SW 1271 (cell line): ENCODE data around the gene CD302.
"Not testable (repeated sequence)": the region's sequence is repeated elsewhere in the genome, so short reads cannot be mapped to it uniquely, and the experiment has no call there.

ENCODE experiments used
- DNase-seq, 2 experiments: peaks; one replicate each; lab custom pipeline; 2025; lab: John Stamatoyannopoulos, UW

Gene CD302, protein sequence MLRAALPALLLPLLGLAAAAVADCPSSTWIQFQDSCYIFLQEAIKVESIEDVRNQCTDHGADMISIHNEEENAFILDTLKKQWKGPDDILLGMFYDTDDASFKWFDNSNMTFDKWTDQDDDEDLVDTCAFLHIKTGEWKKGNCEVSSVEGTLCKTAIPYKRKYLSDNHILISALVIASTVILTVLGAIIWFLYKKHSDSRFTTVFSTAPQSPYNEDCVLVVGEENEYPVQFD

GRCh38 chr2:159797543-159798375, at the start of gene CD302:
Gene CD302 (minus strand): TSS chr2:159798208. CDS start chr2:159798198, 10 bp downstream.
- no peak for DNase-seq

DNA sequence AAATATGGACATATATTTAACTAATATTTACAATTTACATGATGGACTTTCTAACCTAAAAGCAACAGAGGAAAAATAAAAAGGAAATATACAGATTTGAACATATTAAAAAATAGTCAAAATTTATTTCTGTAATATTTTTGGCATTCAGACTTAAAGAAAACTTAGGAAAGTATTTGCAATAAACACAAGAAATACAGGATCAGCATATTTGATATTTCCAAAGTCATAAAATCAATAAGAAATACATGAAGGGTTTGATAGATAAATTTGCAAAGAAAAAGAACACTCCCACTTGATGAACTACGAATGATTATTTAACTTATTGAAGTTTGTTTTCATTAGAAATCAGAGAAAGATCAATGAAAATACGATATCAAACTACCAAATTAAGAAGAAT, 48.6 kb upstream of the CD302 start:
- no peak for DNase-seq

DNA sequence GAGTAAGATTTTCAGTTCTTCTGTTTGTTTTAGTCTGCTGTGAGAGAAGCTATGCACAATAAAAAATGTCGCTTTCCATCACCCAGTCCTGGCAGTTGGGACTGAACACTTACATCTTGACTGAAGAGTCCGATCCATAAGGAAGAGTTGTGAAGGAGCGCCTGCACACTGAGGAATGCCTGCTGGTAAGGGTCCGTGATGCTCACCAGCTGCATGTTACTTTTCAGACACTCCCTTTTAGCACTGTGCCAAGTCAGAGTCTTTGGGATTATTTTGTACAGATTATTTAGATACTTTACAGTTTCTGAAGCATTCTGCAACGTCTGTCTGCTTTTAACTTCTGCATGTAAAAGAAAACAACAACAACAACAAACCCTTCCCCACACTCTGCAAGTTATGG, 42.6 kb upstream of the CD302 start:
- DNase-seq = no peak

- DNase-seq = no peak
Measured at GRCh38 chr2:159832858-159833257, 34.9 kb upstream of the CD302 start.

GRCh38 chr2:159832026-159832425, 34.0 kb upstream of the CD302 start:
- DNase-seq = no peak

DNA sequence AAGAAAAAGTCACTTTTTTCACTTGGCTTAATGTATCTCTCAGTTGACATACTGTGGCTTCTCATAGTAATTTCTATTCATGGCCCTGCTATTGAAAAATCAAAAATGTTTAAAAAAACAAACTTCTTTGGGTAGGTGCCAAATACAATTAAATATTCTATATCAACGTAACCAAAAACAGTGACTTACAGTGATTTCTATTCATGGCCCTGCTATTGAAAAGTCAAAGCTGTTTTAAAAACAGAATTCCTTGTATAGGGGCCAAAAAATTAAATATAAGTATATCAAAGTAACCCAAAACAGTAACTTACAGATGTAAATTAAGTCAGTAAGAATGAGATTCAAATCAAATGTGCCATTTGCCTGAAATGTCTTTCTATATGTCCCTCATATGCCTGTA, 31.4 kb upstream of the CD302 start:
- no peak for DNase-seq

DNA sequence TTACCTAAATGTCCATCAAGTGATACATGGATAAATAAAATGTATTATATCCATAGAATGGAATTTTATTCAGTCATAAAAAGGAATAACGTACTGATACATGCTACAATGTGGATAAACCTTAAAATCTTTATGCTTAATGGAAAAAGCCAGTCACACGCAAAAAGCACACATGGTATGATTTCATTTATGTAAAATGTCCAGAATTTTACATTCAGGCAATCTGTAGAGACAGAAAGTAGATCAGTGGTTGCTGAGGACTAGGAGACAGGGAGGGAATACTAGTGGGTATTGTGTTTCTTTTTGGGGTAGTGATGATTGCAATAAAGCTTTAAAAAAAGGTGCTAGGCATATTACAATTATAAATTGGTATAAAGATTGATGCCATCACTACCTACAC, 30.7 kb upstream of the CD302 start:
- DNase-seq = no peak

DNA sequence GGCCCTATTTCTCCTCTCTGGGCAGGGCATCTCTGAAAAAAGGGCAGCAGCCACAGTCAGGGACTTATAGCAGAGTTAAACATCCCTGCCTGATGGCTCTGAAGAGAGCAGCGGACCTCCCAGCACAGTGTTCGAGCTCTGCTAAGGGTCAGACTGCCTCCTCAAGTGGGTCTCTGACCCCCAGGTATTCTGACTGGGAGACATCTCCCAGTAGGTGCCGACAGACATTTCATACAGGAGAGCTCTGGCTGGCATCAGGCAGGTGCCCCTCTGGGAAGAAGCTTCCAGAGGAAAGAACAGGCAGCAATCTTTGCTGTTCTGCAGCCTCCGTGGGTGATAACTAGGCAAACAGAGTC, 24.4 kb upstream of the CD302 start:
- not testable (repeated sequence) for DNase-seq

DNA sequence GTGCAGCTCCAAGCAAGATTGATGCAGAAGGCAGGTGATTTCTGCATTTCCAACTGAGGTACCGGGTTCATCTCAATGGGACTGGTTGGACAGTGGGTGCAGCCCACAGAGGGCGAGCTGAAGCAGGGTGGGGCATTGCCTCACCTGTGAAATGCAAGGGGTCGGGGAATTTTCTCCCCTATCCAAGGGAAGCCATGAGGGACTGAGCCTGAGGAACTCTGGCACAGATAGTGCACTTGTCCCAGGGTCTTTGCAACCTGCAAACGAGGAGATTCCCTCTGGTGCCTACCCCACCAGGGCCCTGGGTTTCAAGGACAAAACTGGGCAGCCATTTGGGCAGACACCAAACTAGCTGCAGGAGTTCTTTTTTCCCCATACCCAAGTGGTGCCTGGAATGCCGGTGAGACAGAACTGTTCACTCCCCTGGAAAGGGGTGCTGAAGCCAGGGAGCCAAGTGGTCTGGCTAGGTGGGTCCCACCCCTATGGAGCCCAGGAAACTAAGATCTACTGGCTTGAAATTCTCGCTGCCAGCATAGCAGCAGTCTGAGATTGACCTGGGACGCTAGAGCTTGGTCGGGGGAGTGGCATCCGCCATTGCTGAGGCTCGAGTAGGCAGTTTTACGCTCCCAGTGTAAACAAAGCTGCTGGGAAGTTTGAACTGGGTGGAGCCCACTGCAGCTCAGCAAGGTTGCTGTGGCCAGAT, 23.9 kb upstream of the CD302 start:
- not testable (repeated sequence) for DNase-seq

- DNase-seq = no peak
Measured at GRCh38 chr2:159818940-159819339, 20.9 kb upstream of the CD302 start.

- no peak for DNase-seq
Measured at GRCh38 chr2:159817283-159817682, 19.3 kb upstream of the CD302 start.

DNA sequence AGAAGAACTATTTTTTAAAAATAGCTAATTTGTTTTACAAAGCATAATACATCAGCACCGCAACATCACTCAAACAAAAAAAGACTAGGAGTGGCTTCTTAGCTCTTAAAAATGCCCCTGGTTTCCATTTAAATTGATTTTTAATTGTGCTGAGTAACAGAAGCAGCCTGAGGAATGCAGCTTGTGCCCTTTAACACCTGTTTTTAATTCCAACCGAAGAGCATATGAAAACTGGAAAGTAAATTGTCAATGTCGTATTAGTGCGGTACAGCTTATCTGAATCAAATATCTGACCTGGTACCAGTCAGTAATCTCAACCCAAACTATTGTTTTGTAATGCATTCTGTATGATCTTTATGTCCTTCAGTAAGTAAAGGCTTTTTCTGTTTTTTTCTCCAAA, 13.2 kb upstream of the CD302 start:
- no peak for DNase-seq

GRCh38 chr2:159808032-159808425, 10.0 kb upstream of the CD302 start:
- no peak for DNase-seq

GRCh38 chr2:159807183-159808031, 9.4 kb upstream of the CD302 start:
- peak; percentile 14 to 39 for DNase-seq

GRCh38 chr2:159804941-159805340, 6.9 kb upstream of the CD302 start:
- DNase-seq = no peak

DNA sequence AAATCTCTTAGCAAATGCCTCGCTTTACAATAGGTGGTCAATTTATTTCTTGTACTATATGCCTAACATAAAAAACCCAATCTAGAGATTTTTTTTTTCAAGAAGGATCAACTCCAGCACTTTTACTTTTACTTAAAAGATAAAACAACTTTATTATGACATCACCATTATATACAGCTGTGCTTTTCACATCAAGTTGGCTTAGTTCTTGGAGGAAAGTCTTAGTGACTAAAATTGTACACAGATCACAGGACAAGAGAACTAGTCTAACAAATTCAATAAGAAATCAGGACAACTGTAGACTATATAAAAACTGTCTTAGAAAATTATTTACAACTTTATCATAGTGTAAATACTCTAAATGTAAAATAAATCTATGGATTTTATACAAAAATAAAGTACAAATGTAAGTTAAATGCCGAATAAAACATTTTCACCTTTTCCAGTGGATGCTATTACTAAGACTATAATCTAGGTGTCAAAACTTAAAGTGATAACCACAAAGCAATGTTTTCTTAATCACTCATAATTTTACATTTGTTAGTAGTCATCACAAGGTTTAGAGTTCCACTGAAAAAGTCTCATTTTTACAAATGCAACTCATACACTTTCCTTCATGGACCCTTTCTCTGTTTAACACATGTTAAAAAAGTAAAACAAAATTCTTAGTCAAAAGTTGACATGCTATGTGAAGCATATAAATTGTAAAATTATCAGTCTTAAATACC, 5.4 kb upstream of the CD302 start:
- no peak for DNase-seq

DNA sequence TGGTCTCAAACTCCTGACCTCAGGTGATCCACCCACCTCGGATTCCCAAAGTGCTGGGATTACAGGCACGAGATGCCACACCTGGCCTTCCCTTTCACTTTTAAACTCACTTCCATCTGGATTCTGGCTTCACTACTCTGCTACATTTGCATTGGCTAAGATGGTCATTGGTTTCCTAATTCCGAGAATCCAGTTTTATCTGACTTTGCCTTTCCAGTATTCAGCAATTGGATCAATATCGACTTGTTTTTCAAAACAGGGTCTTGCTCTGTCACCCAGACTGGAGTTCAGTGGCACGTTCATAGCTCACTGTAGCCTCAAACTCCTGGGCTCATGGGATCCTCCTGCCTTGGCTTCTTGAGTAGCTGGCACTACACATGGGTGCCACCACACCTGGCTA, 4.7 kb upstream of the CD302 start:
- DNase-seq = no peak

DNA sequence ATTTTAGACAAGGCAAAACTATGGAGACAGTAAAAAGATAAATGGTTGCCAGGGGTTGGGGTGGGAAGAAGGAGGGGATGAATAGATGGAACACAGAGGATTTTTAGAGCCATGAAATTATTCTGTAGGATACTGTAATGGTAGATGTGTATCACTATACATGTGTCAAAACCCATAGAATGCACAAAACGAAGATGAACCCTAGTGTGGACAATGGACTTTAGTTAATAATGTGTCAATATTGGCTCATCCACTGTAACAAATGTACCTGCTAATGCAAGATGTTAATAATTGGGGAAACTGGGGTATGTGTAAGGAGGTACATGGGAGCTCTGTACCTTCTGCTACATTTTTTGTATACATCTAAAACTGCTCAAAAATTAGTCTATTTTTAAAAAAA, 1.8 kb upstream of the CD302 start:
- DNase-seq = no peak

- no peak for DNase-seq
Measured at GRCh38 chr2:159798376-159798725, 343 bp upstream of the CD302 start.

GRCh38 chr2:159797225-159797542, 824 bp downstream of the CD302 start:
- no peak for DNase-seq

DNA sequence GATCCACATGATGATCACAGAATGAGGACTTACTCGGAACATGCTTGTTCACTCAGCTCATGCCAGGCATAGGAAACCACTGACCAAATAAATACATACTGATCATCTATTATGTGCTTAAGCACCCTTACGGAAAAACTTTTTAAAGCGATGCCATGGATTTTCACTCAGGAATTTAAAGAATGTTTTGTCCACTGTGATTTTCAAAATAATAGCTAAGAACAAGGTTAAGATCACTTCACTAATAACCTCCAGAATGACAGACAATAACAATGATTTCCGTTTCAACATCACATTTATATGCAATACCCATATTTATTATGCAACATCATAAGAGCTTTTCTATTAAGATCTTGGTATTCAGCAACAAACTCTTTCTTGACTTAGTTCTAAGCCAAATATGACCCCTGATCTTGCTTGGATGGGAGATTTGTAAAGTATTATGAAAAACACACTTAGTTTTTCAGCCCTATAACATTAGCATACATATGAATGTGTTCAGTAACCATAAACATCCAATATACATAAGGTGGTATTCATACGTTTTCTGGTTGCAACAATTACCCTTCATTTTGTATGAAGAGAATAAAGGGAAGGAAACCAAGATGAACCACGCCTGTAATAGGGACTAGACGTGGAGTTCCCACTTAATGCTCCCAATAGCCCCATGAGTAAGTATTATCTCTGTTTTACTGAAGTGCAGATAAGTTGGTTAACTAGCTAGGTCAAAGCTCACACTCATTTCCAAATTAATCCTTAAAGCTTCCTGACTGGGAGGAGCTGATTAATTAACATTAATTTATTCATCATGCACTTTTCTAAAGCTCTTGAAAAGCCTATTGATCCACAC, 1.9 kb downstream of the CD302 start:
- no peak for DNase-seq
